ENCODE measurements around the gene NFATC2. TPM values are rescaled to one million over a fixed set of nuclear protein-coding genes. Genes with fewer than 3 reads are reported as not detected.

Gene NFATC2
- total and polyA plus RNA-seq, 8 donors, result 1.5 to 8.3 (median 4.3) TPM

DNA sequence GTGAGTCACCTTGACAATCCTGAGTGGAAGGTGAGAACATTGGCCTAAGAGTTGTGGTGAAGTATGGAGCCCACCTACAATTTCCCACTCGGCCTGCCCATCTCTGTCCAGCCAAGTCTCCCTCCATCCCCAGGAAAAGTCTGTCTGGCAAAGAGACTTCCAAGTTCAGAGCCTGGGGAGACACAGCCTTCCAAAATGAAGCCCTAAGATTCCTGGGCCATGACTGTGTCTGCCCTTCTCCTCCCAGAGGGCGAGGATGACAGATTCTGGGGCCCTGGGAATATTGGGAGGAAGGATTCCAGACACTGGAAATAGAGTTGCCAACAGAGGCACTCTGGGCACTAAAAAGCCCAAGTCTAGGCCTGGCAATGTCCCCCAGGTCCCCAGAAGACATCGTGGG is 176.8 kb downstream of the NFATC2 start:
- WGBS, 2 donors, result 76 to 88% methylated on average over 3 of the region's 3 CpGs
- ATAC-seq, result peak in 2 of 4 donors; percentile 13 to 43

DNA sequence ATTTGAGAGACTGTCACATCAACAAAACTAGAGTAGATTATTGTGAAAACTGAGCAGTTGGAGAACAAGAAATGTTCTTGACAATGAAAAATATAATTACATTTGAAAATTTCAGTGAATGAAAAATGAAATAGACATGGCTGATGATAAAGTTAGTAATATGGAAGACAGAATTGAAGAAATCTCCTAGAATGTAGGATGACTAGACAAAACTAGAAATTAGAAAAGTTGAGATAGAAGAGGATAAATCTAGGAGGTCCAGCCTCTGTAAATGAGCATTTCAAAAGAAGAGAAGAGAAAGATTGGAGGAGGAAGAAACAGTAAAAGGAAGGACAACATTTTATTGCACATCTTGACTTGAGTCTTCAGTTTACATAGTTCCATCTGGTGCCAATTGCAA is 178.7 kb downstream of the NFATC2 start:
- Histone ChIP-seq H3K27me3 (no peaks in the 10 kb centered on the region), H3K4me3 (no peak overlapping the region), H3K36me3 (no peaks in the 10 kb centered on the region), H3K9me3 (no peaks in the 10 kb centered on the region), H3K27ac (no peak overlapping the region), H3K4me1 (no peaks in the 10 kb centered on the region)
- FAIRE-seq, result no peak
- intact Hi-C loops (cut with DNase I), result no loop called here
- no peak for ATAC-seq
- TF ChIP-seq, protein P1, sequence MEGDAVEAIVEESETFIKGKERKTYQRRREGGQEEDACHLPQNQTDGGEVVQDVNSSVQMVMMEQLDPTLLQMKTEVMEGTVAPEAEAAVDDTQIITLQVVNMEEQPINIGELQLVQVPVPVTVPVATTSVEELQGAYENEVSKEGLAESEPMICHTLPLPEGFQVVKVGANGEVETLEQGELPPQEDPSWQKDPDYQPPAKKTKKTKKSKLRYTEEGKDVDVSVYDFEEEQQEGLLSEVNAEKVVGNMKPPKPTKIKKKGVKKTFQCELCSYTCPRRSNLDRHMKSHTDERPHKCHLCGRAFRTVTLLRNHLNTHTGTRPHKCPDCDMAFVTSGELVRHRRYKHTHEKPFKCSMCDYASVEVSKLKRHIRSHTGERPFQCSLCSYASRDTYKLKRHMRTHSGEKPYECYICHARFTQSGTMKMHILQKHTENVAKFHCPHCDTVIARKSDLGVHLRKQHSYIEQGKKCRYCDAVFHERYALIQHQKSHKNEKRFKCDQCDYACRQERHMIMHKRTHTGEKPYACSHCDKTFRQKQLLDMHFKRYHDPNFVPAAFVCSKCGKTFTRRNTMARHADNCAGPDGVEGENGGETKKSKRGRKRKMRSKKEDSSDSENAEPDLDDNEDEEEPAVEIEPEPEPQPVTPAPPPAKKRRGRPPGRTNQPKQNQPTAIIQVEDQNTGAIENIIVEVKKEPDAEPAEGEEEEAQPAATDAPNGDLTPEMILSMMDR (IDR thresholded peaks at IDR 0.05), result no peak
- DNase-seq, result no peak

More for the DNA sequence above, 176.8 kb downstream of the NFATC2 start:
- H3K9me3 ChIP-seq, result no peaks in the 10 kb centered on the region
- DNase-seq, result no peak
- no peaks in the 10 kb centered on the region for H3K4me1 ChIP-seq
- TF ChIP-seq, protein P1 (IDR thresholded peaks at IDR 0.05), result no peak
- intact Hi-C loops (cut with DNase I), result no loop called here
- H3K27ac ChIP-seq, result peak overlapping the region in 2 of 4 donors; percentile 12 to 22
- no peak overlapping the region for H3K4me3 ChIP-seq
- H3K27me3 ChIP-seq, result no peaks in the 10 kb centered on the region
- no peak for FAIRE-seq
- H3K36me3 ChIP-seq, result no peaks in the 10 kb centered on the region

DNA sequence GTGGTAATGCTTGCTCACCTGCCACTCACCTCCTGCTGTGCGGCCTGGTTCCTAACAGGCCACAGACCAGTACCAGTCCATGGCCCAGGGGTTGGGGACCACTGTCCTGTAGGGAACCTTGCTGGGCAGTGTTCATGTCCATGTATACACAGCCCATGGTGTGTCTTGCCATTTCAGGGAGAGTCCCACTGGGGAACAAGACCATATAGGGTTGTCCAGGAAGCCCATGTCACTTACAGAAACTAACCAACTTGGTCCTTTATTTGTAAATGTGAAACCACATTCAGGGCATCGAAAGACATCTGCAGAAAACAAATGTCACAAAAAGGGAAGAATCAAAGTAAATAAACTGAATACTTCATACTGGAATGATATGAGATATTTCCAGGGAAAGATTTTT is 179.1 kb downstream of the NFATC2 start:
- no peak overlapping the region for H3K27ac ChIP-seq
- TF ChIP-seq, protein P1 (IDR thresholded peaks at IDR 0.05), result no peak
- WGBS, 2 donors, result 69 to 71% methylated on average over 2 of the region's 2 CpGs
- ATAC-seq, result no peak
- no peak overlapping the region for H3K4me3 ChIP-seq
- H3K4me1 ChIP-seq, result no peaks in the 10 kb centered on the region
- H3K27me3 ChIP-seq, result no peaks in the 10 kb centered on the region
- intact Hi-C loops (cut with DNase I), result no loop called here
- no peak for FAIRE-seq
- H3K36me3 ChIP-seq, result no peaks in the 10 kb centered on the region
- no peak for DNase-seq
- H3K9me3 ChIP-seq, result no peaks in the 10 kb centered on the region

DNA sequence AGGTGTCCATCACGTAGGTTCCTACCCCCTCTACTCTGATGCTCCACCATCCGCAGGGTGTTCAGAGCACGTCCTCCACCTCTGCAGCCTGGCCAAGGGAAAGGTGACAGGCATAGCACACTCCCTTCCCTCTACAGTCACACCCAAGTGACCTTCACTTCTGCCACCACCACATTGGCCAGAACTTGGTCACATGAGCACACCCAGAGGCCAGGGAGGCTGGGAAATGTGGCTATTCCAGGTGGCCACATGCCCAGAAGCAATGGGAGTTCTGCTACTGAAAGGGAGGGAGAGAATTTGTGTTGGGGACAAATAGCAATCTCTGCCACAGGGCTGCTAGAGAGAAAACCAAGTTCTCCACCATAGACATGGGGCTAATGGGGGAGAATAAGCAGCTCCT is 180.3 kb downstream of the NFATC2 start:
- DNase-seq, result peak in 3 of 6 donors; percentile 39 to 57 (median 43)
- TF ChIP-seq, protein P1 (IDR thresholded peaks at IDR 0.05), result no peak

DNA sequence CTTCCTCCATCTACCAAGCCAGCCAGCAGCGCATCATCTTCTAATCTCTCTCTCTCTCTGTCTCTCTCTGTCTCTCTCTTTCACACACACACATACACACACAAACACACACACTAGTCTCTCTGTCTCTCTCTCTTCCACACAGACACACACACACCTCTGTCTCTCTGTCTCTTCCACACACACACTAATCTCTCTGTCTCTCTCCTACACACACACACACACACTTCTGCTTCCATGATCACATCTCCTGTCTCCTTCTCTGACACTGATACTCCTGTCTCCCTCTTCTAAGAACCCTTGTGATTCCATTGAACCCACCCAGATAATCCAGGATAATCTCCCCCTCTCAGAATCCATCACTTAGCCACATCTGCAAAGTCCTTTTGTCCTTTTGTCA is 181.3 kb downstream of the NFATC2 start:
- Histone ChIP-seq H3K36me3 (no peaks in the 10 kb centered on the region), H3K9me3 (no peaks in the 10 kb centered on the region), H3K4me1 (no peaks in the 10 kb centered on the region), H3K4me3 (no peak overlapping the region), H3K27ac (no peak overlapping the region), H3K27me3 (no peaks in the 10 kb centered on the region)
- TF ChIP-seq, protein P1 (IDR thresholded peaks at IDR 0.05), result no peak
- intact Hi-C loops (cut with DNase I), result no loop called here
- FAIRE-seq (no peak), DNase-seq (no peak), ATAC-seq (no peak)
- 92 to 100% methylated on average over 1 of the region's 1 CpG for WGBS, 2 donors

More for the DNA sequence above, 180.3 kb downstream of the NFATC2 start:
- Histone ChIP-seq H3K27ac (no peak overlapping the region), H3K36me3 (no peaks in the 10 kb centered on the region), H3K9me3 (no peaks in the 10 kb centered on the region), H3K4me1 (no peaks in the 10 kb centered on the region), H3K27me3 (no peaks in the 10 kb centered on the region), H3K4me3 (no peak overlapping the region)
- WGBS, 2 donors, result 73 to 74% methylated on average over 3 of the region's 3 CpGs
- intact Hi-C loops (cut with DNase I), result no loop called here
- FAIRE-seq (no peak), ATAC-seq (peak in 3 of 4 donors; percentile 73 to 84 (median 75))

Measured in pancreas (tissue), 10 donors.